Spleen (tissue), 7 donors: Measurements from ENCODE around the gene HECW1.

Experiments
- CTCF ChIP-seq, 11 experiments: fragments of 200-600 bp in 7 of 11; fragments of 450-650 bp in 4 of 11; sonication (generic) in 4 of 11; IDR thresholded peaks in 8 of 11; conservative IDR thresholded peaks in 3 of 11; 1 replicate in 7 of 11; 2 replicates in 4 of 11; pipeline versions ENCODE4 v1.4.0 to v1.8.0; 2016 to 2021; ENCODE audit warnings: antibody characterized with exemption in 11 of 11, inconsistent platforms in 4 of 11, mild to moderate bottlenecking in 1 of 11
- POLR2A ChIP-seq, 3 donors: fragments of 450-650 bp; IDR thresholded peaks; one replicate each; pipeline ENCODE4 v1.5.1; 2017; ENCODE audit warnings: antibody characterized with exemption in 3 of 3, mild to moderate bottlenecking in 1 of 3
- POLR2AphosphoS5 ChIP-seq, 3 donors: sonication (generic); formaldehyde crosslinking; IDR thresholded peaks; one replicate each; pipeline ENCODE4 v1.5.1; 2017; ENCODE audit warnings: antibody characterized with exemption in 3 of 3
- donor health status: DM: no; HTN: no; CAD: no; lungs with moderate emphysema.
- donor health status: DM: no; HTN: no; CAD: no.
- donor health status: DM: no; HTN: no; CAD: no.

DNA sequence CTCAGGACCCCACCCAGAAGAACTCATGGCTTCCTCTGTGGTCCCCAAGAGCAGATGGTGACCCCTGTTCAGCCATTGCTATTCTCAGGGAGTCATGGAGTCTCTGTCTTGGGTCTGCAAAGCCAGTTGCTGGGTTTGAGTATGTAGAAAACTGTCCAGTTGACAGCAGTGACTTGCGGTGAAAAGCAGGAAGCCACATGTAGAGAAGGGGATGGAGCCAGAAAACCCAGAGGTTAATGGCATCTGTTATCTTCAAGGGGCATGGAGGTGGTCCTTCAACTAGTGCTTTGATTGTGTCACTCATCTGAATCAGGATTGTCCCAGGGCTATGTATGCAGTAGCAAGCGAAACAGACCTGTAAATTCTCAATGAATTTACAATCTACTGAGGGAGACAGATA is 384.1 kb downstream of the HECW1 start:
- no peak for TF ChIP-seq CTCF (IDR thresholded peaks at IDR 0.05 in 8 of 11, conservative IDR thresholded peaks at IDR 0.05 in 3 of 11)
- no peak for TF ChIP-seq POLR2AphosphoS5 (IDR thresholded peaks at IDR 0.05)
- no peak for TF ChIP-seq POLR2A (IDR thresholded peaks at IDR 0.05)
